Measurements from ENCODE around the gene AHDC1. TPM values are rescaled to one million over a fixed set of nuclear protein-coding genes. Genes with fewer than 3 reads are reported as not detected.
"Not testable (repeated sequence)": the region's sequence is repeated elsewhere in the genome, so short reads cannot be mapped to it uniquely, and the experiment has no call there.

AHDC1 gene
- polyA plus RNA-seq, 4 donors, result 31.6 to 67.5 (median 48.5) TPM

GRCh38 chr1:27634177-27634984, 30.4 kb upstream of the AHDC1 start:
- no peak for DNase-seq (ENCODE audit: low read depth in 4 of 4, low spot score in 2 of 4)

GRCh38 chr1:27633640-27634176, 29.8 kb upstream of the AHDC1 start:
- DNase-seq (ENCODE audit: low read depth in 4 of 4, low spot score in 2 of 4), result no peak

GRCh38 chr1:27633298-27633610, 29.3 kb upstream of the AHDC1 start:
- no peak for DNase-seq (ENCODE audit: low read depth in 4 of 4, low spot score in 2 of 4)

- DNase-seq (ENCODE audit: low read depth in 4 of 4, low spot score in 2 of 4), result no peak
Observed at GRCh38 chr1:27632387-27633297, 28.7 kb upstream of the AHDC1 start.

GRCh38 chr1:27630859-27631491, 27.0 kb upstream of the AHDC1 start:
- DNase-seq (ENCODE audit: low read depth in 4 of 4, low spot score in 2 of 4), result no peak

- no peak for DNase-seq (ENCODE audit: low read depth in 4 of 4, low spot score in 2 of 4)
Observed at GRCh38 chr1:27628712-27629111, 24.8 kb upstream of the AHDC1 start.

GRCh38 chr1:27627733-27628132, 23.8 kb upstream of the AHDC1 start:
- DNase-seq (ENCODE audit: low read depth in 4 of 4, low spot score in 2 of 4), result not testable (repeated sequence)

- no peak for DNase-seq (ENCODE audit: low read depth in 4 of 4, low spot score in 2 of 4)
Observed at GRCh38 chr1:27627061-27627460, 23.1 kb upstream of the AHDC1 start.

GRCh38 chr1:27626031-27626935, 22.3 kb upstream of the AHDC1 start:
- no peak for DNase-seq (ENCODE audit: low read depth in 4 of 4, low spot score in 2 of 4)

GRCh38 chr1:27624467-27625178, 20.7 kb upstream of the AHDC1 start:
- DNase-seq (ENCODE audit: low read depth in 4 of 4, low spot score in 2 of 4), result no peak

GRCh38 chr1:27623327-27624212, 19.6 kb upstream of the AHDC1 start:
- DNase-seq (ENCODE audit: low read depth in 4 of 4, low spot score in 2 of 4), result no peak

- DNase-seq (ENCODE audit: low read depth in 4 of 4, low spot score in 2 of 4), result no peak
Observed at GRCh38 chr1:27622828-27623227, 18.9 kb upstream of the AHDC1 start.

GRCh38 chr1:27621051-27621920, 17.3 kb upstream of the AHDC1 start:
- no peak for DNase-seq (ENCODE audit: low read depth in 4 of 4, low spot score in 2 of 4)

- DNase-seq (ENCODE audit: low read depth in 4 of 4, low spot score in 2 of 4), result not testable (repeated sequence)
Observed at GRCh38 chr1:27619782-27620438, 16.0 kb upstream of the AHDC1 start.

- no peak for DNase-seq (ENCODE audit: low read depth in 4 of 4, low spot score in 2 of 4)
Observed at GRCh38 chr1:27618341-27619082, 14.6 kb upstream of the AHDC1 start.

GRCh38 chr1:27617420-27617819, 13.5 kb upstream of the AHDC1 start:
- DNase-seq (ENCODE audit: low read depth in 4 of 4, low spot score in 2 of 4), result no peak

Data from left renal cortex interstitium (tissue), 4 donors.